22Rv1 (cell line): ENCODE measurements around the gene RPL3.
A peak's percentile ranks its signal among the peaks of the same experiment; 100 is the strongest.

ENCODE experiments used
- H3K27ac ChIP-seq: fragments of 450-650 bp; 2 replicates; pipeline ENCODE4 v1.5.1; 2017
- CTCF ChIP-seq: fragments of 450-650 bp; IDR thresholded peaks from 2 replicates; pipeline ENCODE4 v1.5.1; 2017; ENCODE audit warnings: mild to moderate bottlenecking
- ZFX ChIP-seq: fragments of 450-650 bp; IDR thresholded peaks from 2 replicates; pipeline ENCODE4 v1.6.1; 2017; ENCODE audit warnings: antibody characterized with exemption, borderline replicate concordance

The RPL3 gene

GRCh38 chr22:39292561-39293074 is 26.8 kb downstream of the RPL3 start:
- H3K27ac ChIP-seq = peak overlapping the region; percentile 72
- TF ChIP-seq ZFX = no peak
- TF ChIP-seq CTCF = no peak

- H3K27ac ChIP-seq = peak overlapping the region; percentile 72
- no peak for TF ChIP-seq ZFX
- TF ChIP-seq CTCF = no peak
Measured at GRCh38 chr22:39292031-39292462, 27.4 kb downstream of the RPL3 start.

GRCh38 chr22:39291523-39291922 is 27.9 kb downstream of the RPL3 start:
- TF ChIP-seq ZFX (no peak), CTCF (peak; percentile 31)
- no peak overlapping the region for H3K27ac ChIP-seq

- TF ChIP-seq CTCF (no peak), ZFX (no peak)
- H3K27ac ChIP-seq = no peak overlapping the region
Measured at GRCh38 chr22:39290724-39291161, 28.7 kb downstream of the RPL3 start.

GRCh38 chr22:39289975-39290720 is 29.3 kb downstream of the RPL3 start:
- TF ChIP-seq ZFX = no peak
- TF ChIP-seq CTCF = no peak
- no peak overlapping the region for H3K27ac ChIP-seq

GRCh38 chr22:39289533-39289932 is 29.9 kb downstream of the RPL3 start:
- H3K27ac ChIP-seq = no peak overlapping the region
- TF ChIP-seq CTCF = no peak
- no peak for TF ChIP-seq ZFX

GRCh38 chr22:39288135-39288898 is 31.1 kb downstream of the RPL3 start:
- H3K27ac ChIP-seq = no peak overlapping the region
- no peak for TF ChIP-seq CTCF
- no peak for TF ChIP-seq ZFX
